H1 (cell line): ENCODE data around the gene TBC1D23. TPM values are rescaled to one million over a fixed set of nuclear protein-coding genes. Genes with fewer than 3 reads are reported as not detected.

Experiments
- BCL11A ChIP-seq, 2 experiments: IDR thresholded peaks; one replicate each; pipeline ENCODE4 v1.6.1; 2011; ENCODE audit warnings: low read depth in 2 of 2, low read length in 2 of 2, mild to moderate bottlenecking in 2 of 2
- HDAC6 ChIP-seq: IDR thresholded peaks from one replicate; pipeline ENCODE4 v1.7.1; 2012; ENCODE audit warnings: low read depth, mild to moderate bottlenecking, inconsistent platforms, low read length, moderate library complexity
- JUN ChIP-seq: IDR thresholded peaks from 2 replicates; pipeline ENCODE4 v1.6.1; 2011; ENCODE audit warnings: low read depth, mild to moderate bottlenecking, improper control_type of control experiment, low read length
- POLR2A ChIP-seq, 2 experiments: IDR thresholded peaks; 1 replicate in 1 of 2; 2 replicates in 1 of 2; pipeline ENCODE4 v1.6.1; 2011; ENCODE audit warnings: low read depth in 2 of 2, low read length in 2 of 2, mild to moderate bottlenecking in 2 of 2; ENCODE audit errors: control extremely low read depth in 1 of 2
- POLR2AphosphoS5 ChIP-seq: IDR thresholded peaks from 2 replicates; pipeline ENCODE4 v1.6.1; 2011; ENCODE audit warnings: low read depth, low read length
- RBBP5 ChIP-seq: IDR thresholded peaks from 2 replicates; pipeline ENCODE4 v1.7.1; 2012; ENCODE audit warnings: low read depth, mild to moderate bottlenecking, inconsistent platforms, low read length, moderate library complexity, borderline replicate concordance
- polyA plus RNA-seq, 7 experiments: library from polyadenylated mRNA; depleted of rRNA in 3 of 7; stranded (reverse) in 5 of 7; unstranded in 2 of 7; fragments of >200 nt in 5 of 7; fragments of 200-250 nt in 2 of 7; gene quantifications; 1 replicate in 5 of 7; 2 replicates in 1 of 7; 4 replicates in 1 of 7; pipeline versions ENCODE4 v1.2.1 to v1.2.3, GENCODE V29; 2011 to 2013; ENCODE audit warnings: missing spikeins in 2 of 7, mixed read lengths in 2 of 7
- total RNA-seq: library from RNA; stranded (reverse); fragmentation: NEBNext Ultra II Directional; extraction: Animal tissue kit (Norgen Biotek cat#: 25700); gene quantifications from 2 replicates; pipeline ENCODE4 v1.2.1, GENCODE V29; 2021

Gene TBC1D23
- total and polyA plus RNA-seq, 2 of the 8 experiments (the other 6 are each of a cell fraction or from before 2014, with no cell fraction given), result 6.4 to 29.3 TPM

DNA sequence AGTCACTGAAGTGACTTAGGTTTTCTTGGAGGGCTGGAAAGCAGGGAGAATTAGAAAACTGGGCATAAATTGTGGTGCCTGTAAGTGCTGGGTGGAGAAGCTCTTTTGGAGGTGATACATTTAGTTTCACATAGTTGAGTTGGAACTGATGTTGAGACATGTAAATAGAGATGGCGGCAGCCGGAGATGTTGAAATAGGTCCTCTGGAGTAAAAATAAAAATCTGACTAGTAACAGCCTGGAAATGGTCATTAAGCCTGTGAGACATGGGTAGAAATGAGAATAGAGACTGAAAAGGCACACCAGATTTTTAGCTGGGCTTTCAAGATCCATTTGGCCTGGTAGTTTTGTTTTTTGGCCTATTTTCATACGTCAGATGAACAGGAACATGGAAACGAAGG, 70.9 kb downstream of the TBC1D23 start (continued):
- TF ChIP-seq HDAC6 (no peak), POLR2A (IDR thresholded peaks at IDR 0.05; ENCODE audit: control extremely low read depth in 1 of 2, low read depth in 2 of 2, low read length in 2 of 2) (no peak), BCL11A (IDR thresholded peaks at IDR 0.05; ENCODE audit: low read depth in 2 of 2, low read length in 2 of 2) (no peak), RBBP5 (no peak), JUN (no peak), POLR2AphosphoS5 (no peak)
